HepG2 (cell line): ENCODE data around the gene NBPF1. TPM values are rescaled to one million over a fixed set of nuclear protein-coding genes. Genes with fewer than 3 reads are reported as not detected.

Source experiments
- ATAC-seq: fragments of 200-7000 bp; cut with Tn5 transposase; 3 replicates; pipeline ENCODE4 v1.9.1; 2020; ENCODE audit warnings: mild to moderate bottlenecking, moderate library complexity
- BruUV-seq: library from RNA; stranded (reverse); fragments of 400-500 nt; replicated peaks from 2 replicates; lab custom pipeline; 2021; lab: Mats Ljungman, UMichigan
- CTCF ChIA-PET: fragments of 300-600 bp; formaldehyde crosslinking; extraction: SDS; loops from one replicate; lab custom pipeline; 2021; ENCODE audit warnings: low total read pairs, inconsistent platforms, low intra/inter-chr PET ratio; lab: Yijun Ruan, JAX
- POLR2A ChIA-PET: fragments of 350-600 bp; sonication (Branson Sonifier 250); formaldehyde crosslinking; loops from one replicate; lab custom pipeline; 2020; ENCODE audit warnings: antibody characterized with exemption, inconsistent platforms; lab: Yijun Ruan, JAX
- DNase-seq: peaks from one replicate; pipeline ENCODE4 v3.0.0-alpha.2; 2015; ENCODE audit warnings: low spot score
- FAIRE-seq: peaks from 3 replicates; lab custom pipeline; 2011; peaks lifted over from hg19 to GRCh38; lab: Jason Lieb, UNC
- H2AFZ ChIP-seq: one replicate; pipeline ENCODE4 v1.6.1; 2011; ENCODE audit warnings: low read length, inconsistent platforms
- H3K27ac ChIP-seq: fragments of 300-600 bp; 3 replicates; pipeline ENCODE4 v1.8.0; 2011; ENCODE audit warnings: mixed run types, mild to moderate bottlenecking, mixed read lengths, low read length, inconsistent platforms; ENCODE audit not compliant: insufficient read depth; ENCODE audit errors: extremely low read length
- H3K27me3 ChIP-seq, 2 experiments: fragments of 200-600 bp in 1 of 2; 2 replicates in 1 of 2; 3 replicates in 1 of 2; pipeline versions ENCODE4 v1.6.0 to v1.8.0; 2011; ENCODE audit warnings: low read length in 2 of 2, mild to moderate bottlenecking in 2 of 2, moderate library complexity in 2 of 2, inconsistent platforms in 1 of 2; ENCODE audit not compliant: insufficient read depth in 2 of 2, control insufficient read depth in 1 of 2
- H3K36me3 ChIP-seq, 2 experiments: fragments of 200-600 bp in 1 of 2; replicated peaks in 1 of 2; 2 replicates in 1 of 2; 3 replicates in 1 of 2; pipeline versions ENCODE4 v1.5.1 to v1.8.0; 2011; ENCODE audit warnings: low read length in 2 of 2, inconsistent platforms in 1 of 2; ENCODE audit not compliant: insufficient read depth in 2 of 2, control insufficient read depth in 1 of 2
- H3K4me1 ChIP-seq: 2 replicates; pipeline ENCODE4 v1.5.1; 2012; ENCODE audit warnings: low read length, inconsistent platforms; ENCODE audit not compliant: insufficient read depth
- H3K4me2 ChIP-seq: 2 replicates; pipeline ENCODE4 v1.6.0; 2011; ENCODE audit warnings: low read depth, low read length, inconsistent platforms
- H3K4me3 ChIP-seq, 3 experiments: fragments of 200-600 bp in 1 of 3; sonication (generic), shearing (Covaris generic) in 1 of 3; replicated peaks in 1 of 3; 2 replicates each; pipeline ENCODE4 v1.5.1; 2011 to 2016; ENCODE audit warnings: low read length in 3 of 3, inconsistent platforms in 2 of 3, low read depth in 2 of 3, mild to moderate bottlenecking in 2 of 3, control low read depth in 1 of 3, mixed read lengths in 1 of 3; ENCODE audit not compliant: insufficient read depth in 1 of 3
- H3K79me2 ChIP-seq: one replicate; pipeline ENCODE4 v1.6.1; 2011; ENCODE audit warnings: low read length, inconsistent platforms; ENCODE audit not compliant: insufficient read depth
- H3K9ac ChIP-seq: 2 replicates; pipeline ENCODE4 v1.6.0; 2011; ENCODE audit warnings: mild to moderate bottlenecking, low read depth, low read length, inconsistent platforms; ENCODE audit not compliant: insufficient read depth
- H3K9me3 ChIP-seq: 2 replicates; pipeline ENCODE4 v1.5.1; 2012; ENCODE audit warnings: mild to moderate bottlenecking, low read length
- H4K20me1 ChIP-seq: 2 replicates; pipeline ENCODE4 v1.6.0; 2011; ENCODE audit warnings: inconsistent platforms, mild to moderate bottlenecking, low read length, moderate library complexity; ENCODE audit not compliant: insufficient read depth
- AFF4 ChIP-seq: sonication (generic); formaldehyde crosslinking; IDR thresholded peaks from 2 replicates; pipeline ENCODE4 v1.4.0; 2020; ENCODE audit warnings: missing genetic modification reagents
- EED ChIP-seq: sonication (generic); formaldehyde crosslinking; IDR thresholded peaks from 2 replicates; pipeline ENCODE4 v1.5.0; 2020; ENCODE audit warnings: mild to moderate bottlenecking, missing genetic modification reagents
- FOSL1 ChIP-seq: sonication (generic); formaldehyde crosslinking; IDR thresholded peaks from 2 replicates; pipeline ENCODE4 v1.9.0; 2021; ENCODE audit warnings: missing genetic modification reagents, borderline replicate concordance
- GABPA ChIP-seq, 2 experiments: IDR thresholded peaks; 2 replicates each; pipeline ENCODE4 v1.6.1; 2011 to 2016; ENCODE audit warnings: low read depth in 2 of 2, low read length in 1 of 2, missing biosample characterization in 1 of 2, missing genetic modification characterization in 1 of 2
- GATAD2A ChIP-seq: IDR thresholded peaks from 2 replicates; pipeline ENCODE4 v1.6.1; 2016
- MTA1 ChIP-seq: sonication (generic); formaldehyde crosslinking; IDR thresholded peaks from 2 replicates; pipeline ENCODE4 v1.4.0; 2020; ENCODE audit warnings: missing genetic modification reagents, mild to moderate bottlenecking, borderline replicate concordance
- NCOA5 ChIP-seq: sonication (generic); formaldehyde crosslinking; IDR thresholded peaks from 2 replicates; pipeline ENCODE4 v1.4.0; 2020; ENCODE audit warnings: missing genetic modification reagents
- NKX3-1 ChIP-seq: sonication (generic); formaldehyde crosslinking; IDR thresholded peaks from 2 replicates; pipeline ENCODE4 v1.5.0; 2020; ENCODE audit warnings: missing genetic modification reagents
- NR2F1 ChIP-seq, 2 experiments: fragments of 450-650 bp in 1 of 2; formaldehyde crosslinking in 1 of 2; IDR thresholded peaks; 2 replicates each; pipeline versions ENCODE4 v1.5.0 to v1.6.1; 2016 to 2020; ENCODE audit warnings: mild to moderate bottlenecking in 1 of 2, missing compliant biosample characterization in 1 of 2, missing genetic modification reagents in 1 of 2, moderate library complexity in 1 of 2
- PHF20 ChIP-seq: sonication (generic); formaldehyde crosslinking; IDR thresholded peaks from 2 replicates; pipeline ENCODE4 v1.5.0; 2020; ENCODE audit warnings: mild to moderate bottlenecking, missing genetic modification reagents
- POLR2G ChIP-seq: fragments of 200-400 bp; formaldehyde crosslinking; IDR thresholded peaks from 2 replicates; pipeline ENCODE4 v1.6.1; 2018; ENCODE audit warnings: mild to moderate bottlenecking, low read depth, low read length, moderate library complexity
- SOX13 ChIP-seq, 3 experiments: fragments of 450-650 bp in 1 of 3; sonication (generic) in 1 of 3; formaldehyde crosslinking in 1 of 3; IDR thresholded peaks in 2 of 3; conservative IDR thresholded peaks in 1 of 3; 2 replicates each; pipeline versions ENCODE4 v1.5.0 to v1.6.1; 2016 to 2020; ENCODE audit warnings: antibody characterized with exemption in 1 of 3, mild to moderate bottlenecking in 1 of 3, missing compliant biosample characterization in 1 of 3, missing genetic modification reagents in 1 of 3, moderate library complexity in 1 of 3
- SOX6 ChIP-seq, 2 experiments: fragments of 450-650 bp in 1 of 2; sonication (generic) in 1 of 2; formaldehyde crosslinking in 1 of 2; IDR thresholded peaks; 2 replicates each; pipeline versions ENCODE4 v1.4.0 to v1.6.1; 2017 to 2020; ENCODE audit warnings: antibody characterized with exemption in 1 of 2, mild to moderate bottlenecking in 1 of 2, missing genetic modification reagents in 1 of 2
- ZKSCAN8 ChIP-seq: IDR thresholded peaks from 2 replicates; pipeline ENCODE4 v1.6.1; 2016; ENCODE audit warnings: borderline replicate concordance, missing genetic modification reagents, missing compliant biosample characterization
- ZNF232 ChIP-seq: sonication (generic); formaldehyde crosslinking; IDR thresholded peaks from 2 replicates; pipeline ENCODE4 v1.4.0; 2020; ENCODE audit warnings: missing genetic modification reagents, borderline replicate concordance
- ZNF563 ChIP-seq: sonication (generic); formaldehyde crosslinking; IDR thresholded peaks from 2 replicates; pipeline ENCODE4 v1.8.0; 2022; ENCODE audit warnings: mild to moderate bottlenecking, moderate library complexity, missing genetic modification reagents
- ZNF790 ChIP-seq: sonication (generic); formaldehyde crosslinking; IDR thresholded peaks from 2 replicates; pipeline ENCODE4 v1.8.0; 2022; ENCODE audit warnings: missing genetic modification reagents, mild to moderate bottlenecking, borderline replicate concordance
- WGBS: methylation state at CpG from one replicate; pipeline ENCODE4 v1.1.6; 2017; ENCODE audit warnings: low lambda C conversion rate; 5-methylcytosine and 5-hydroxymethylcytosine counted together
- in situ Hi-C: cut with HindIII; loops from 2 replicates; pipeline ENCODE4 v1.10.0; 2017; ENCODE audit warnings: low pct_unique_long_range_greater_than_20kb; ENCODE audit not compliant: extremely low pct_ligation_motif_present
- intact Hi-C: fragments of 100-400 bp; cut with micrococcal nuclease; formaldehyde crosslinking; loops from one replicate; pipeline ENCODE4 v1.10.0; 2022; ENCODE audit not compliant: unreplicated experiment
- polyA plus RNA-seq, 8 experiments: library from polyadenylated mRNA; depleted of rRNA in 3 of 8; stranded (reverse) in 7 of 8; unstranded in 1 of 8; fragments of >200 nt; fragmentation: Illumina TruSeq in 4 of 8; extraction: Trizol in 4 of 8; gene quantifications; 2 replicates each; pipeline versions ENCODE4 v1.2.1 to v1.2.3, GENCODE V29; 2011 to 2016; ENCODE audit warnings: low read depth in 4 of 8, missing spikeins in 1 of 8, mixed read lengths in 1 of 8; ENCODE audit not compliant: insufficient read depth in 1 of 8
- total RNA-seq, 5 experiments: library from RNA; depleted of rRNA; stranded (reverse); fragments of >200 nt; fragmentation: Illumina TruSeq; extraction: Trizol; gene quantifications; 2 replicates each; pipeline ENCODE4 v1.2.3, GENCODE V29; 2016; ENCODE audit warnings: low read depth in 1 of 5
- TF ChIP-seq, protein P1 (sequence below): fragments of 450-650 bp; IDR thresholded peaks from 2 replicates; pipeline ENCODE4 v1.6.1; 2017; ENCODE audit warnings: mild to moderate bottlenecking

The NBPF1 gene
- total and polyA plus RNA-seq, 2 of the 13 experiments (the other 11 are each of a cell fraction or from before 2014, with no cell fraction given), result 30.3 to 35.6 TPM

- ATAC-seq, result peak; percentile 0; the same call in 2 of the 3 replicates
- Histone ChIP-seq H3K9me3 (no peaks in the 10 kb centered on the region), H3K4me2 (peak overlapping the region; percentile 96), H3K27me3 (no peaks in the 10 kb centered on the region; a peak in 1 of 5 replicates), H3K9ac (peak overlapping the region; percentile 99), H3K4me1 (peaks cover 53% of the 10 kb centered on the region), H3K4me3 (peak overlapping the region; percentile 85 to 96 (median 90)), H3K79me2 (peaks cover 71% of the 10 kb centered on the region), H3K27ac (peak overlapping the region; percentile 96), H3K36me3 (peaks cover 6 to 24% of the 10 kb centered on the region in 2 experiments; a peak in 4 of 5 replicates), H4K20me1 (peaks cover 34% of the 10 kb centered on the region), H2AFZ (no peak overlapping the region)
- POLR2A ChIA-PET, result interaction anchor here (1.0 to 2.4 kb wide), 9 partner anchors 8 to 797 kb away, joined by 3 to 17 read pairs (median 5); partner anchors contain the start of genes RNU1-1 and SPEN
- BruUV-seq, result no TSS peak
- FAIRE-seq, result no peak
- in situ Hi-C loops (no loop called here), intact Hi-C loops (no loop called here)
- WGBS, result 0% methylated on average over 16 of the region's 16 CpGs
- no peak for DNase-seq
- CTCF ChIA-PET, result no interaction called here
- no peak for TF ChIP-seq ZNF563 (CRISPR knock-in tag)
- TF ChIP-seq MTA1 (CRISPR knock-in tag), result no peak
- no peak for TF ChIP-seq ZNF790 (CRISPR knock-in tag)
- TF ChIP-seq PHF20 (CRISPR knock-in tag), result no peak
- no peak for TF ChIP-seq EED (CRISPR knock-in tag)
- TF ChIP-seq FOSL1 (CRISPR knock-in tag), result peak; percentile 26; the same call in 1 of the 2 replicates
- no peak for TF ChIP-seq ZKSCAN8 (CRISPR knock-in tag)
- no peak for TF ChIP-seq SOX6 (IDR thresholded peaks at IDR 0.05)
- TF ChIP-seq SOX6 (CRISPR knock-in tag; IDR thresholded peaks at IDR 0.05), result no peak
- TF ChIP-seq ZNF232 (CRISPR knock-in tag), result no peak; the same call in 1 of the 2 replicates
- TF ChIP-seq GATAD2A (CRISPR knock-in tag), result no peak
- 0 out of 2 replicates have a peak, but pooled peaks have one; percentile 48 for TF ChIP-seq NCOA5
- no peak for TF ChIP-seq GABPA (IDR thresholded peaks at IDR 0.05; ENCODE audit: low read depth, low read length)
- TF ChIP-seq GABPA (CRISPR knock-in tag; IDR thresholded peaks at IDR 0.05; ENCODE audit: low read depth), result no peak
- TF ChIP-seq POLR2G, result no peak
- no peak for TF ChIP-seq AFF4 (CRISPR knock-in tag)
- TF ChIP-seq, protein P1, sequence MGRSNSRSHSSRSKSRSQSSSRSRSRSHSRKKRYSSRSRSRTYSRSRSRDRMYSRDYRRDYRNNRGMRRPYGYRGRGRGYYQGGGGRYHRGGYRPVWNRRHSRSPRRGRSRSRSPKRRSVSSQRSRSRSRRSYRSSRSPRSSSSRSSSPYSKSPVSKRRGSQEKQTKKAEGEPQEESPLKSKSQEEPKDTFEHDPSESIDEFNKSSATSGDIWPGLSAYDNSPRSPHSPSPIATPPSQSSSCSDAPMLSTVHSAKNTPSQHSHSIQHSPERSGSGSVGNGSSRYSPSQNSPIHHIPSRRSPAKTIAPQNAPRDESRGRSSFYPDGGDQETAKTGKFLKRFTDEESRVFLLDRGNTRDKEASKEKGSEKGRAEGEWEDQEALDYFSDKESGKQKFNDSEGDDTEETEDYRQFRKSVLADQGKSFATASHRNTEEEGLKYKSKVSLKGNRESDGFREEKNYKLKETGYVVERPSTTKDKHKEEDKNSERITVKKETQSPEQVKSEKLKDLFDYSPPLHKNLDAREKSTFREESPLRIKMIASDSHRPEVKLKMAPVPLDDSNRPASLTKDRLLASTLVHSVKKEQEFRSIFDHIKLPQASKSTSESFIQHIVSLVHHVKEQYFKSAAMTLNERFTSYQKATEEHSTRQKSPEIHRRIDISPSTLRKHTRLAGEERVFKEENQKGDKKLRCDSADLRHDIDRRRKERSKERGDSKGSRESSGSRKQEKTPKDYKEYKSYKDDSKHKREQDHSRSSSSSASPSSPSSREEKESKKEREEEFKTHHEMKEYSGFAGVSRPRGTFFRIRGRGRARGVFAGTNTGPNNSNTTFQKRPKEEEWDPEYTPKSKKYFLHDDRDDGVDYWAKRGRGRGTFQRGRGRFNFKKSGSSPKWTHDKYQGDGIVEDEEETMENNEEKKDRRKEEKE, result no peak
- no peak for TF ChIP-seq NR2F1 (CRISPR knock-in tag; IDR thresholded peaks at IDR 0.05)
- TF ChIP-seq NKX3-1, result peak; percentile 79; the same call in 1 of the 2 replicates
- no peak for TF ChIP-seq SOX13 (IDR thresholded peaks at IDR 0.05)
- 0 out of 4 replicates have a peak, but pooled peaks of 1 of the 2 experiments have one; percentile 17 for TF ChIP-seq SOX13 (CRISPR knock-in tag; conservative IDR thresholded peaks at IDR 0.05 in 1 of 2, IDR thresholded peaks at IDR 0.05 in 1 of 2)
Measured at GRCh38 chr1:16644193-16644481, 30.8 kb upstream of the NBPF1 start.
